Glutamatergic neuron (in vitro differentiated cells): ENCODE results near the gene ACTRT3. TPM values are rescaled to one million over a fixed set of nuclear protein-coding genes. Genes with fewer than 3 reads are reported as not detected.
A peak's percentile ranks its signal among the peaks of the same experiment; 100 is the strongest.

ENCODE experiments used
- DNase-seq: peaks from one replicate; pipeline ENCODE4 v3.0.0; 2022
- H3K27ac Mint-ChIP-seq: one replicate; pipeline ENCODE4 v1.8.0; 2020; ENCODE audit warnings: mild to moderate bottlenecking, mixed read lengths, inconsistent platforms; ENCODE audit not compliant: unreplicated experiment
- H3K27me3 Mint-ChIP-seq: one replicate; pipeline ENCODE4 v1.8.0; 2020; ENCODE audit warnings: mild to moderate bottlenecking, moderate library complexity, mixed read lengths, inconsistent platforms; ENCODE audit not compliant: unreplicated experiment
- H3K36me3 Mint-ChIP-seq: one replicate; pipeline ENCODE4 v1.8.0; 2020; ENCODE audit warnings: mild to moderate bottlenecking, mixed read lengths, inconsistent platforms; ENCODE audit not compliant: unreplicated experiment
- H3K4me1 Mint-ChIP-seq: one replicate; pipeline ENCODE4 v1.8.0; 2020; ENCODE audit warnings: mild to moderate bottlenecking, low read depth, mixed read lengths, inconsistent platforms; ENCODE audit not compliant: unreplicated experiment
- H3K4me3 Mint-ChIP-seq: one replicate; pipeline ENCODE4 v1.8.0; 2020; ENCODE audit warnings: mild to moderate bottlenecking, mixed read lengths, inconsistent platforms; ENCODE audit not compliant: unreplicated experiment
- H3K9me3 Mint-ChIP-seq: one replicate; pipeline ENCODE4 v1.8.0; 2020; ENCODE audit warnings: mild to moderate bottlenecking, moderate library complexity, mixed read lengths, inconsistent platforms; ENCODE audit not compliant: unreplicated experiment
- CTCF ChIP-seq: fragments of 200-600 bp; sonication (generic); IDR thresholded peaks from one replicate; pipeline ENCODE4 v1.5.0; 2021; ENCODE audit not compliant: partially characterized antibody, unreplicated experiment
- total RNA-seq: library from RNA; stranded (reverse); fragmentation: NEBNext Ultra II Directional; extraction: Animal tissue kit (Norgen Biotek cat#: 25700); gene quantifications from one replicate; pipeline ENCODE4 v1.2.1, GENCODE V29; 2021; ENCODE audit not compliant: unreplicated experiment

Gene ACTRT3
- total RNA-seq, 1 donor from 2014 or later, result 1.8 TPM

- Mint-ChIP-seq H3K36me3 (no peaks in the 10 kb centered on the region), H3K4me3 (peak within 1 kb of the TSS; percentile 98), H3K27ac (peak within 1 kb of the TSS; percentile 99), H3K27me3 (peaks cover 22% of the 10 kb centered on the region), H3K9me3 (peaks cover 28% of the 10 kb centered on the region), H3K4me1 (peaks cover 8% of the 10 kb centered on the region)
- no peak for TF ChIP-seq CTCF
- peak; percentile 94 for DNase-seq
Measured at GRCh38 chr3:169772897-169773816, 3.8 kb upstream of the ACTRT3 start, which contains the start of gene MYNN. MYNN (plus strand) TSS chr3:169773396; CDS start chr3:169774296, 900 bp downstream.

GRCh38 chr3:169772305-169772896 lies 3.0 kb upstream of the ACTRT3 start:
- no peak for TF ChIP-seq CTCF
- Mint-ChIP-seq H3K27me3 (peaks cover 22% of the 10 kb centered on the region), H3K36me3 (no peaks in the 10 kb centered on the region), H3K9me3 (peaks cover 28% of the 10 kb centered on the region), H3K4me3 (peak overlapping the region; percentile 98), H3K4me1 (peaks cover 8% of the 10 kb centered on the region), H3K27ac (peak overlapping the region; percentile 99)
- peak; percentile 72 for DNase-seq

GRCh38 chr3:169771497-169772304 lies 2.3 kb upstream of the ACTRT3 start:
- peak; percentile 62 for DNase-seq
- H3K36me3 Mint-ChIP-seq, result no peaks in the 10 kb centered on the region
- H3K9me3 Mint-ChIP-seq, result peaks cover 28% of the 10 kb centered on the region
- no peak for TF ChIP-seq CTCF
- H3K4me3 Mint-ChIP-seq, result peak overlapping the region; percentile 98
- H3K4me1 Mint-ChIP-seq, result peaks cover 8% of the 10 kb centered on the region
- H3K27ac Mint-ChIP-seq, result peak overlapping the region; percentile 99
- peaks cover 22% of the 10 kb centered on the region for H3K27me3 Mint-ChIP-seq

- Mint-ChIP-seq H3K4me3 (peak within 1 kb of the TSS; percentile 98), H3K27ac (peak within 1 kb of the TSS; percentile 96), H3K9me3 (peaks cover 13% of the 10 kb centered on the region), H3K4me1 (peaks cover 7% of the 10 kb centered on the region), H3K36me3 (peaks cover 4% of the 10 kb centered on the region), H3K27me3 (peaks cover 11% of the 10 kb centered on the region)
- peak; percentile 94 for DNase-seq
- no peak for TF ChIP-seq CTCF
Measured at GRCh38 chr3:169764882-169765612, 4.3 kb downstream of the ACTRT3 start, which contains the start of gene TERC. TERC (minus strand) TSS chr3:169765060.
